OCI-LY3 (cell line): ENCODE results near the gene DCPS.

ENCODE experiments used
- CTCF ChIP-seq: fragments of 200-600, 300-600 bp; sonication (generic); IDR thresholded peaks from 2 replicates; pipeline ENCODE4 v1.5.1; 2014; ENCODE audit warnings: antibody characterized with exemption, low read length, low read depth
- EZH2phosphoT487 ChIP-seq: fragments of 200-600 bp; shearing (Covaris generic); IDR thresholded peaks from 2 replicates; pipeline ENCODE4 v1.6.1; 2018; ENCODE audit warnings: antibody characterized with exemption, mixed run types, low read depth

DNA sequence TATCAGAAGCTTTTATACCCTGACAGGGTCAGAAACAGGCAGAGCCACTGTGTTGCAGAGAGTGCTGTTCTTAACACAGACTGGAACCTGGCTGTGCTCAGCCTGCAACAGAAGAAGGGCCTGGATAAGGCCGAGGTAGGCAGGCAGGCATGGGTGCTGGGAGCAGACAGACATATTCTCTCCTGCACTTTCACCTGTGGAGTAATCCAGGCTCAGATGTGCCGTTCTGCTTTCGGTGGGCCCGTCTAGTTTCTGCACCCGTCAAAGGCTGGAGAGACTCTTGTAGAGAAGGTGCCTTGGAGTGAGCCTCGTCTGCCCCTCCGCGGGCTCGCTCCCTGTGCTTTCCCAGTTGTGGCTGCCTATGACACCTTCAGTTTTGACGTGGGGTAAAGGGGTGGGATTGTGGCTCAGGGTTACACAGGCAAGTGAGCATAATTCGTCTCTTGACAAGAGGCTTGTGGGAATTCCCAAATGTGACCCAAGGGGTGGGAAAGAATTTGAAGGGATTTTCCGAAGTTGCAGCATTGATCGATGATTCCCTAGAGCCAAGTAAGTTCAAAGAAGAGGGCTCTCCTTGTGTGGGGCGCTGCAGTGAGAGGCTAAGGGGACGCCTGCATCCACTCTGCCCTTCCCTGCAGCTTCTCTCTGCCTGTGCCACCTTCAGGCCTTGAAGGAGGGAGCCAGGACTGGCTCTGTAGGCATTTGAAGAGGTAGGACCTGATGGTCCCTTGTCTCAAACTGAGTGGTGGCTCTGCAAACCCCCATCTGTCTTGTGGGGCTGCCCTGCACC lies 35.4 kb downstream of the DCPS start:
- TF ChIP-seq CTCF: no peak
- TF ChIP-seq EZH2phosphoT487: no peak
